DND-41 (cell line): Measurements from ENCODE around the gene DHX32.

Experiments
- CTCF ChIP-seq: IDR thresholded peaks from 2 replicates; pipeline ENCODE4 v1.5.1; 2012; ENCODE audit warnings: borderline replicate concordance, low read length, moderate library complexity, mild to moderate bottlenecking; ENCODE audit not compliant: poor library complexity, severe bottlenecking; ENCODE audit errors: extremely low read depth
- EZH2 ChIP-seq: IDR thresholded peaks from 3 replicates; pipeline ENCODE4 v1.6.1; 2012; ENCODE audit warnings: borderline replicate concordance, low read depth, mild to moderate bottlenecking, moderate library complexity, low read length, inconsistent platforms; ENCODE audit not compliant: severe bottlenecking

GRCh38 chr10:125838802-125839575 lies 42.1 kb downstream of the DHX32 start:
- TF ChIP-seq CTCF: no peak
- no peak for TF ChIP-seq EZH2
